NT2/D1 (cell line): Measurements from ENCODE around the gene COMMD8.

Experiments used
- SUZ12 ChIP-seq: IDR thresholded peaks from 2 replicates; pipeline ENCODE4 v1.6.1; 2011; ENCODE audit not compliant: insufficient read length, insufficient read depth; ENCODE audit errors: extremely low read depth
- YY1 ChIP-seq: IDR thresholded peaks from 2 replicates; pipeline ENCODE4 v1.6.1; 2011; ENCODE audit not compliant: insufficient read length, insufficient read depth

DNA sequence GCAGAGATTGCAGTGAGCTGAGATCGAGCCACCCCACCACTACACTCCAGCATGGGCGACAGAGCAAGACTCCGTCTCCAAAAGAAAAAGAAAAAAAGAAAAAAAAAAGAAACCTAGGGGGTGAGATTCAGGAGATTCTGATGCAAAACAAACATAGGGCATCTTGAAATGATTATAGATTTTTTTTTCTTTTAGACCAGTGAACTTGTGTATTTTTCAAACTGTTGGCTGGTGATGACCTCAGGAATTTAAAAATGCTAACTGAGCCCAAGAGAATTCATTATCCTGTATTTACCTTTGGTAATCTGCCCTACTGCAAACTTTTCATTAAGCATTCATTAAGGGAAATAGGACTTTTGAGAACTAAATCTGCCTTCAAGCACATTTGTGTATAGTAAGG lies 42.2 kb upstream of the COMMD8 start:
- TF ChIP-seq YY1 (no peak), SUZ12 (no peak)
